Thyroid gland (tissue), 4 donors: ENCODE measurements around the gene SMARCAD1.
"Not testable (repeated sequence)": the region's sequence is repeated elsewhere in the genome, so short reads cannot be mapped to it uniquely, and the experiment has no call there.

Experiments
- CTCF ChIP-seq, 6 experiments: fragments of 200-600 bp in 3 of 6; fragments of 450-650 bp in 3 of 6; sonication (generic) in 3 of 6; IDR thresholded peaks; one replicate each; pipeline ENCODE4 v1.5.1; 2016 to 2019; ENCODE audit warnings: antibody characterized with exemption in 6 of 6, mild to moderate bottlenecking in 2 of 6, inconsistent platforms in 1 of 6, moderate library complexity in 1 of 6
- POLR2A ChIP-seq, 2 donors: fragments of 450-650 bp; IDR thresholded peaks; one replicate each; pipeline ENCODE4 v1.6.1; 2017; ENCODE audit warnings: antibody characterized with exemption in 2 of 2, mild to moderate bottlenecking in 2 of 2, moderate library complexity in 1 of 2

- not testable (repeated sequence) for TF ChIP-seq CTCF, POLR2A (IDR thresholded peaks at IDR 0.05)
Measured at GRCh38 chr4:94319927-94320326, 112.3 kb downstream of the SMARCAD1 start.
